ENCODE results near the gene PRKAR1A. TPM values are rescaled to one million over a fixed set of nuclear protein-coding genes. Genes with fewer than 3 reads are reported as not detected.
"Not testable (repeated sequence)": the region's sequence is repeated elsewhere in the genome, so short reads cannot be mapped to it uniquely, and the experiment has no call there.

The PRKAR1A gene
- total and polyA plus RNA-seq, 2 experiments from 2014 or later: 301 to 473 TPM

- Histone ChIP-seq H3K4me3 (no peak overlapping the region), H3K36me3 (no peaks in the 10 kb centered on the region), H3K9me3 (ENCODE audit: low read depth) (no peaks in the 10 kb centered on the region), H3K4me1 (ENCODE audit: low read depth) (peaks cover 38% of the 10 kb centered on the region), H3K27ac (peak overlapping the region; percentile 38), H3K27me3 (no peaks in the 10 kb centered on the region)
- peak in 1 of 2 donors; percentile 57 for DNase-seq (ENCODE audit: low read depth in 1 of 2, low spot score in 1 of 2)
- TF ChIP-seq CTCF (IDR thresholded peaks at IDR 0.05; ENCODE audit: low read depth, low read length): no peak
These were observed 69.8 kb downstream of the PRKAR1A start for GRCh38 chr17:68581863-68582645.

GRCh38 chr17:68582867-68583266 lies 70.6 kb downstream of the PRKAR1A start:
- DNase-seq (ENCODE audit: low read depth in 1 of 2, low spot score in 1 of 2); H3K27me3 ChIP-seq; H3K36me3 ChIP-seq; H3K4me3 ChIP-seq; H3K9me3 ChIP-seq (ENCODE audit: low read depth): not testable (repeated sequence)
- H3K4me1 ChIP-seq (ENCODE audit: low read depth): peaks cover 38% of the 10 kb centered on the region
- H3K27ac ChIP-seq: peak overlapping the region; percentile 3

GRCh38 chr17:68584581-68585303 lies 72.5 kb downstream of the PRKAR1A start:
- Histone ChIP-seq H3K9me3 (ENCODE audit: low read depth) (no peaks in the 10 kb centered on the region), H3K36me3 (no peaks in the 10 kb centered on the region), H3K27me3 (no peaks in the 10 kb centered on the region), H3K4me1 (ENCODE audit: low read depth) (peaks cover 38% of the 10 kb centered on the region), H3K4me3 (no peak overlapping the region), H3K27ac (peak overlapping the region; percentile 12)
- no peak for TF ChIP-seq CTCF (IDR thresholded peaks at IDR 0.05; ENCODE audit: low read depth, low read length)
- no peak for DNase-seq (ENCODE audit: low read depth in 1 of 2, low spot score in 1 of 2)

GRCh38 chr17:68585643-68586042 lies 73.4 kb downstream of the PRKAR1A start:
- TF ChIP-seq CTCF (IDR thresholded peaks at IDR 0.05; ENCODE audit: low read depth, low read length): no peak
- DNase-seq (ENCODE audit: low read depth in 1 of 2, low spot score in 1 of 2): peak in 1 of 2 donors; percentile 37

DNA sequence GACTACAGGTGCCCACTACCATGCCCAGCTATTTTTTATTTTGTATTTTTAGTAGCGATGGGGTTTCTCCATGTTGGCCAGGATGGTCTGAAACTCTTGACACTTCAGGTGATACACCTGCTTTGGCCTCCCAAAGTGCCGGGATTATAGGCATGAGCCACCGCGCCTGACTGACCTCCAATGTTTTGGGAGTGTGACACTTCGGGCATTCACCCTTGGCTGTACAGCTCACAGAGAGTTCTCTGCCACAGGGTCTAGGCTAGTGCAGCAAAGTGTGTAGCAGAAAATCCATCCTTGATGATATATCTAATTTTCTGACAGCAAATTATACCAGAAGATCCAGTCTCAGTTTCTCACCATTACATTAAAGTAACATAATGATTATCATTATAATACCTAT lies 74.8 kb downstream of the PRKAR1A start:
- no peaks in the 10 kb centered on the region for H3K9me3 ChIP-seq (ENCODE audit: low read depth)
- no peaks in the 10 kb centered on the region for H3K36me3 ChIP-seq
- H3K4me1 ChIP-seq (ENCODE audit: low read depth): peaks cover 21% of the 10 kb centered on the region
- no peak overlapping the region for H3K27ac ChIP-seq
- no peak overlapping the region for H3K4me3 ChIP-seq
- TF ChIP-seq CTCF (IDR thresholded peaks at IDR 0.05; ENCODE audit: low read depth, low read length): no peak
- no peaks in the 10 kb centered on the region for H3K27me3 ChIP-seq
- no peak for DNase-seq (ENCODE audit: low read depth in 1 of 2, low spot score in 1 of 2)

More at GRCh38 chr17:68585643-68586042, 73.4 kb downstream of the PRKAR1A start:
- no peaks in the 10 kb centered on the region for H3K27me3 ChIP-seq
- H3K36me3 ChIP-seq: no peaks in the 10 kb centered on the region
- H3K27ac ChIP-seq: peak overlapping the region; percentile 59
- H3K4me1 ChIP-seq (ENCODE audit: low read depth): peaks cover 30% of the 10 kb centered on the region
- H3K4me3 ChIP-seq: no peak overlapping the region
- no peaks in the 10 kb centered on the region for H3K9me3 ChIP-seq (ENCODE audit: low read depth)

DNA sequence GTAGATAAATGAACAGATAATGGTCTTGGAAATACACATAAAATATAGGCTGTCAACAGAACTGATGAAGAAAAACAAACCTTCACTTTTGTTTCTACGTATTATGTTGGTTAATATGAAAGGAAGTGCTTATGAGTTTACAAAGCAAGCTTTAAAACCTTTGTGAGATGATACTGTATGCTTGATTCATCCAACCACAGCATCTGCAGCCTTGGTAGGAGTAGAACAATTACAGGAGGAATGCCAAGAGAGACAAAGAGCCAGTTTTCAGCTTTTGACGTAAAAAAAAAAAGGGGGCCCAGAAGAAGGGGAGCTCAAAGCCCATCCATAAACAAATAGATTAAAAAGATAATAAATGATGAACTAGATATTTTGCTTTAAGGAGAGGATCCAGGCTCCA lies 75.6 kb downstream of the PRKAR1A start:
- Histone ChIP-seq H3K27ac (no peak overlapping the region), H3K36me3 (no peaks in the 10 kb centered on the region), H3K4me1 (ENCODE audit: low read depth) (peaks cover 15% of the 10 kb centered on the region), H3K27me3 (no peaks in the 10 kb centered on the region), H3K9me3 (ENCODE audit: low read depth) (no peaks in the 10 kb centered on the region), H3K4me3 (no peak overlapping the region)
- peak in 1 of 2 donors; percentile 66 for DNase-seq (ENCODE audit: low read depth in 1 of 2, low spot score in 1 of 2)
- TF ChIP-seq CTCF (IDR thresholded peaks at IDR 0.05; ENCODE audit: low read depth, low read length): no peak

Measured in cardiac muscle cell (in vitro differentiated cells and primary cell).